HG03066 (cell line): ENCODE results near the gene TTLL3.
"Not testable (repeated sequence)": the region's sequence is repeated elsewhere in the genome, so short reads cannot be mapped to it uniquely, and the experiment has no call there.

ENCODE experiments used
- ATAC-seq: cut with Tn5 transposase; IDR thresholded peaks from one replicate; pipeline ENCODE4 v1.9.1; 2021; ENCODE audit warnings: low read depth; ENCODE audit not compliant: unreplicated experiment

TTLL3 gene

GRCh38 chr3:9863058-9863772, 53.2 kb downstream of the TTLL3 start:
- ATAC-seq, result no peak

- ATAC-seq, result no peak
These were observed 54.3 kb downstream of the TTLL3 start for GRCh38 chr3:9864200-9864927.

- ATAC-seq, result not testable (repeated sequence)
These were observed 55.1 kb downstream of the TTLL3 start for GRCh38 chr3:9865125-9865637.

- ATAC-seq, result no peak
These were observed 56.6 kb downstream of the TTLL3 start for GRCh38 chr3:9866639-9867038.

- no peak for ATAC-seq
These were observed 57.0 kb downstream of the TTLL3 start for GRCh38 chr3:9867106-9867505.

- ATAC-seq, result no peak
These were observed 59.9 kb downstream of the TTLL3 start for GRCh38 chr3:9869955-9870354.

- ATAC-seq, result no peak
These were observed 60.9 kb downstream of the TTLL3 start for GRCh38 chr3:9870978-9871377.

- not testable (repeated sequence) for ATAC-seq
These were observed 62.0 kb downstream of the TTLL3 start for GRCh38 chr3:9872067-9872466.

GRCh38 chr3:9875448-9875847, 65.4 kb downstream of the TTLL3 start:
- no peak for ATAC-seq

GRCh38 chr3:9876255-9876654, 66.2 kb downstream of the TTLL3 start:
- not testable (repeated sequence) for ATAC-seq

GRCh38 chr3:9876991-9877390, 66.9 kb downstream of the TTLL3 start:
- ATAC-seq, result no peak

GRCh38 chr3:9878700-9879099, 68.6 kb downstream of the TTLL3 start:
- no peak for ATAC-seq

- ATAC-seq, result no peak
These were observed 69.9 kb downstream of the TTLL3 start, which contains the start of gene CIDEC for GRCh38 chr3:9879830-9880549. Gene CIDEC, minus strand, starts transcription at chr3:9880253. Its CDS starts 1,767 bp downstream, at chr3:9878486.

GRCh38 chr3:9881441-9881840, 71.4 kb downstream of the TTLL3 start:
- ATAC-seq, result no peak

GRCh38 chr3:9883706-9884554, 73.9 kb downstream of the TTLL3 start:
- no peak for ATAC-seq

GRCh38 chr3:9884555-9885165, 74.6 kb downstream of the TTLL3 start:
- no peak for ATAC-seq
